HT-29 (cell line): ENCODE measurements around the gene PUSL1. TPM values are rescaled to one million over a fixed set of nuclear protein-coding genes. Genes with fewer than 3 reads are reported as not detected.

Source experiments
- DNase-seq: peaks from one replicate; pipeline ENCODE4 v3.0.0-alpha.2; 2015; ENCODE audit warnings: low spot score
- total RNA-seq: library from RNA; depleted of rRNA; stranded (reverse); fragments of >200 nt; shearing (Covaris generic); gene quantifications from 2 replicates; pipeline ENCODE4 v1.2.3, GENCODE V29; 2014

Gene PUSL1
- total RNA-seq, 1 experiment from 2014 or later: 152 TPM

GRCh38 chr1:1336931-1337792 is 28.8 kb downstream of the PUSL1 start:
- no peak for DNase-seq

GRCh38 chr1:1337793-1338147 is 29.4 kb downstream of the PUSL1 start:
- peak; percentile 70 for DNase-seq

GRCh38 chr1:1338278-1338677 is 29.9 kb downstream of the PUSL1 start:
- no peak for DNase-seq

GRCh38 chr1:1340185-1340584 is 31.8 kb downstream of the PUSL1 start:
- no peak for DNase-seq

- no peak for DNase-seq
Observed at GRCh38 chr1:1340791-1341548, 32.6 kb downstream of the PUSL1 start.

- DNase-seq: no peak
Observed at GRCh38 chr1:1341549-1342021, 33.2 kb downstream of the PUSL1 start.

- no peak for DNase-seq
Observed at GRCh38 chr1:1342061-1342562, 33.7 kb downstream of the PUSL1 start.

- no peak for DNase-seq
Observed at GRCh38 chr1:1342584-1343115, 34.3 kb downstream of the PUSL1 start.

GRCh38 chr1:1343811-1344421 is 35.5 kb downstream of the PUSL1 start:
- peak; percentile 52 for DNase-seq

GRCh38 chr1:1344655-1345361 is 36.4 kb downstream of the PUSL1 start:
- DNase-seq: peak; percentile 79

- DNase-seq: peak; percentile 69
Observed at GRCh38 chr1:1345384-1345783, 37.0 kb downstream of the PUSL1 start.

GRCh38 chr1:1345860-1346500 is 37.6 kb downstream of the PUSL1 start:
- DNase-seq: no peak

GRCh38 chr1:1346501-1346890 is 38.1 kb downstream of the PUSL1 start:
- no peak for DNase-seq

GRCh38 chr1:1347026-1347595 is 38.7 kb downstream of the PUSL1 start:
- DNase-seq: no peak

- peak; percentile 74 for DNase-seq
Observed at GRCh38 chr1:1347663-1348419, 39.4 kb downstream of the PUSL1 start.

GRCh38 chr1:1348420-1349255 is 40.2 kb downstream of the PUSL1 start:
- DNase-seq: no peak

GRCh38 chr1:1349256-1350012 is 41.0 kb downstream of the PUSL1 start, which contains the start of gene DVL1:
DVL1 (minus strand) TSS chr1:1349418; CDS start chr1:1349065, 353 bp downstream.
- DNase-seq: no peak
